ENCODE results near the gene GNG7.
"Not testable (repeated sequence)": the region's sequence is repeated elsewhere in the genome, so short reads cannot be mapped to it uniquely, and the experiment has no call there.

GNG7 gene

GRCh38 chr19:2494084-2494446 lies 208.4 kb downstream of the GNG7 start:
- intact Hi-C loops (cut with micrococcal nuclease) = loop anchor here (2.0 kb wide), 1 partner anchor 15 kb away; no protein-coding TSS in a partner anchor
- Mint-ChIP-seq H3K27me3 (peaks cover 60% of the 10 kb centered on the region), H3K27ac (no peak overlapping the region), H3K4me1 (ENCODE audit: low read depth) (peaks cover 38% of the 10 kb centered on the region), H3K9me3 (no peaks in the 10 kb centered on the region), H3K36me3 (ENCODE audit: low read depth) (no peaks in the 10 kb centered on the region), H3K4me3 (peak overlapping the region; percentile 68)

GRCh38 chr19:2493448-2493847 lies 209.0 kb downstream of the GNG7 start:
- peaks cover 41% of the 10 kb centered on the region for H3K4me1 Mint-ChIP-seq (ENCODE audit: low read depth)

GRCh38 chr19:2492870-2493269 lies 209.6 kb downstream of the GNG7 start:
- H3K27ac Mint-ChIP-seq = no peak overlapping the region
- no peaks in the 10 kb centered on the region for H3K36me3 Mint-ChIP-seq (ENCODE audit: low read depth)
- H3K9me3 Mint-ChIP-seq = no peaks in the 10 kb centered on the region
- intact Hi-C loops (cut with micrococcal nuclease) = no loop called here
- H3K4me1 Mint-ChIP-seq (ENCODE audit: low read depth) = peaks cover 47% of the 10 kb centered on the region
- no peak overlapping the region for H3K4me3 Mint-ChIP-seq
- H3K27me3 Mint-ChIP-seq = peaks cover 66% of the 10 kb centered on the region

More at GRCh38 chr19:2493448-2493847, 209.0 kb downstream of the GNG7 start:
- H3K36me3 Mint-ChIP-seq (ENCODE audit: low read depth); H3K9me3 Mint-ChIP-seq; H3K4me3 Mint-ChIP-seq; H3K27ac Mint-ChIP-seq; intact Hi-C loops (cut with micrococcal nuclease): not testable (repeated sequence)
- peaks cover 60% of the 10 kb centered on the region for H3K27me3 Mint-ChIP-seq

- Mint-ChIP-seq H3K9me3 (no peaks in the 10 kb centered on the region), H3K36me3 (ENCODE audit: low read depth) (no peaks in the 10 kb centered on the region), H3K4me1 (ENCODE audit: low read depth) (peaks cover 50% of the 10 kb centered on the region), H3K4me3 (no peak overlapping the region), H3K27ac (no peak overlapping the region), H3K27me3 (peaks cover 78% of the 10 kb centered on the region)
- intact Hi-C loops (cut with micrococcal nuclease) = no loop called here
Observed at GRCh38 chr19:2491130-2491801, 211.2 kb downstream of the GNG7 start.

GRCh38 chr19:2490659-2491058 lies 211.8 kb downstream of the GNG7 start:
- peaks cover 44% of the 10 kb centered on the region for H3K4me1 Mint-ChIP-seq (ENCODE audit: low read depth)
- H3K4me3 Mint-ChIP-seq = no peak overlapping the region
- intact Hi-C loops (cut with micrococcal nuclease) = no loop called here
- H3K27me3 Mint-ChIP-seq = peaks cover 81% of the 10 kb centered on the region
- H3K36me3 Mint-ChIP-seq (ENCODE audit: low read depth) = no peaks in the 10 kb centered on the region
- no peak overlapping the region for H3K27ac Mint-ChIP-seq
- H3K9me3 Mint-ChIP-seq = no peaks in the 10 kb centered on the region

- Mint-ChIP-seq H3K9me3 (no peaks in the 10 kb centered on the region), H3K27ac (peak overlapping the region; percentile 49), H3K4me3 (peak overlapping the region; percentile 57), H3K4me1 (ENCODE audit: low read depth) (peaks cover 37% of the 10 kb centered on the region), H3K36me3 (ENCODE audit: low read depth) (no peaks in the 10 kb centered on the region), H3K27me3 (peaks cover 80% of the 10 kb centered on the region)
- intact Hi-C loops (cut with micrococcal nuclease) = no loop called here
Observed at GRCh38 chr19:2488942-2489731, 213.4 kb downstream of the GNG7 start.

GRCh38 chr19:2488405-2488941 lies 214.0 kb downstream of the GNG7 start:
- H3K4me3 Mint-ChIP-seq = peak overlapping the region; percentile 57
- peaks cover 77% of the 10 kb centered on the region for H3K27me3 Mint-ChIP-seq
- peaks cover 1% of the 10 kb centered on the region for H3K9me3 Mint-ChIP-seq
- H3K4me1 Mint-ChIP-seq (ENCODE audit: low read depth) = peaks cover 33% of the 10 kb centered on the region
- H3K27ac Mint-ChIP-seq = peak overlapping the region; percentile 49
- no peaks in the 10 kb centered on the region for H3K36me3 Mint-ChIP-seq (ENCODE audit: low read depth)
- intact Hi-C loops (cut with micrococcal nuclease) = no loop called here

GRCh38 chr19:2487842-2488241 lies 214.7 kb downstream of the GNG7 start:
- H3K27me3 Mint-ChIP-seq = peaks cover 71% of the 10 kb centered on the region
- intact Hi-C loops (cut with micrococcal nuclease) = no loop called here
- peak overlapping the region; percentile 10 for H3K27ac Mint-ChIP-seq
- no peaks in the 10 kb centered on the region for H3K36me3 Mint-ChIP-seq (ENCODE audit: low read depth)
- H3K9me3 Mint-ChIP-seq = peaks cover 8% of the 10 kb centered on the region
- H3K4me1 Mint-ChIP-seq (ENCODE audit: low read depth) = peaks cover 33% of the 10 kb centered on the region
- peak overlapping the region; percentile 35 for H3K4me3 Mint-ChIP-seq

GRCh38 chr19:2487090-2487489 lies 215.4 kb downstream of the GNG7 start:
- Mint-ChIP-seq H3K9me3 (peaks cover 15% of the 10 kb centered on the region), H3K27ac (no peak overlapping the region), H3K4me3 (no peak overlapping the region), H3K36me3 (ENCODE audit: low read depth) (no peaks in the 10 kb centered on the region), H3K4me1 (ENCODE audit: low read depth) (peaks cover 33% of the 10 kb centered on the region), H3K27me3 (peaks cover 66% of the 10 kb centered on the region)
- intact Hi-C loops (cut with micrococcal nuclease) = no loop called here

- Mint-ChIP-seq H3K27ac (no peak overlapping the region), H3K4me1 (ENCODE audit: low read depth) (peaks cover 22% of the 10 kb centered on the region), H3K4me3 (no peak overlapping the region)
Observed at GRCh38 chr19:2485428-2485827, 217.1 kb downstream of the GNG7 start.

GRCh38 chr19:2484178-2484937 lies 218.1 kb downstream of the GNG7 start:
- Mint-ChIP-seq H3K27me3 (peaks cover 50% of the 10 kb centered on the region), H3K4me3 (no peak overlapping the region), H3K4me1 (ENCODE audit: low read depth) (peaks cover 19% of the 10 kb centered on the region), H3K27ac (no peak overlapping the region), H3K36me3 (ENCODE audit: low read depth) (no peaks in the 10 kb centered on the region), H3K9me3 (peaks cover 16% of the 10 kb centered on the region)
- intact Hi-C loops (cut with micrococcal nuclease) = no loop called here

More at GRCh38 chr19:2485428-2485827, 217.1 kb downstream of the GNG7 start:
- Mint-ChIP-seq H3K27me3 (peaks cover 55% of the 10 kb centered on the region), H3K36me3 (ENCODE audit: low read depth) (no peaks in the 10 kb centered on the region), H3K9me3 (peaks cover 16% of the 10 kb centered on the region)
- intact Hi-C loops (cut with micrococcal nuclease) = no loop called here

- H3K4me1 Mint-ChIP-seq (ENCODE audit: low read depth) = peaks cover 21% of the 10 kb centered on the region
- no peak overlapping the region for H3K27ac Mint-ChIP-seq
- H3K9me3 Mint-ChIP-seq = peaks cover 16% of the 10 kb centered on the region
- H3K36me3 Mint-ChIP-seq (ENCODE audit: low read depth) = peaks cover 1% of the 10 kb centered on the region
- no peak overlapping the region for H3K4me3 Mint-ChIP-seq
- intact Hi-C loops (cut with micrococcal nuclease) = no loop called here
- H3K27me3 Mint-ChIP-seq = peaks cover 47% of the 10 kb centered on the region
Observed at GRCh38 chr19:2483484-2484151, 218.9 kb downstream of the GNG7 start.

GRCh38 chr19:2483084-2483483 lies 219.4 kb downstream of the GNG7 start:
- no peak overlapping the region for H3K4me3 Mint-ChIP-seq
- no peak overlapping the region for H3K27ac Mint-ChIP-seq
- H3K4me1 Mint-ChIP-seq (ENCODE audit: low read depth) = peaks cover 21% of the 10 kb centered on the region
- H3K9me3 Mint-ChIP-seq = peaks cover 16% of the 10 kb centered on the region
- H3K36me3 Mint-ChIP-seq (ENCODE audit: low read depth) = peaks cover 7% of the 10 kb centered on the region
- intact Hi-C loops (cut with micrococcal nuclease) = no loop called here
- H3K27me3 Mint-ChIP-seq = peaks cover 41% of the 10 kb centered on the region

Measured in dendritic cell treated with granulocyte-macrophage colony-stimulating factor and Interleukin-4, amounts not matched to agents 40 ng/mL and 50 ng/mL, for 4 days (primary cell).